ENCODE data around the gene CYFIP1. TPM values are rescaled to one million over a fixed set of nuclear protein-coding genes. Genes with fewer than 3 reads are reported as not detected.

CYFIP1 gene
- total and polyA plus RNA-seq, 9 of the 15 experiments (the other 6 are each of a cell fraction or from before 2014, with no cell fraction given) = 3.8 to 59.8 (median 28.3) TPM

DNA sequence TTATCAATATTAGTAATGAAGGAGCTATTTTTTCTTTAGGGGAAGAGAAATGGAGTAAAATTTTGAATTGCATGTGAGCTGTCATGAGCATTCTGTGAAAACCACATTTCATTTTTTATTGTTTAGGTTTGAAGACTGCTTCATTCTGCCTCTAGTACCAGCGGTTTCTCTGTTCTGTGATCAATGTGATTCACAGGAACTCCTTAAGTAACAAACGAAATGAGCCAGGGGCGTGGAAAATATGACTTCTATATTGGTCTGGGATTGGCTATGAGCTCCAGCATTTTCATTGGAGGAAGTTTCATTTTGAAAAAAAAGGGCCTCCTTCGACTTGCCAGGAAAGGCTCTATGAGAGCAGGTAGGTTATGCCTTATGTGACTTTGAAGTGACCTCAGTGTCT is 128.7 kb downstream of the CYFIP1 start (continued):
- TF ChIP-seq HOMEZ (CRISPR knock-in tag; IDR thresholded peaks at IDR 0.05) = no peak
- TF ChIP-seq, protein P1, sequence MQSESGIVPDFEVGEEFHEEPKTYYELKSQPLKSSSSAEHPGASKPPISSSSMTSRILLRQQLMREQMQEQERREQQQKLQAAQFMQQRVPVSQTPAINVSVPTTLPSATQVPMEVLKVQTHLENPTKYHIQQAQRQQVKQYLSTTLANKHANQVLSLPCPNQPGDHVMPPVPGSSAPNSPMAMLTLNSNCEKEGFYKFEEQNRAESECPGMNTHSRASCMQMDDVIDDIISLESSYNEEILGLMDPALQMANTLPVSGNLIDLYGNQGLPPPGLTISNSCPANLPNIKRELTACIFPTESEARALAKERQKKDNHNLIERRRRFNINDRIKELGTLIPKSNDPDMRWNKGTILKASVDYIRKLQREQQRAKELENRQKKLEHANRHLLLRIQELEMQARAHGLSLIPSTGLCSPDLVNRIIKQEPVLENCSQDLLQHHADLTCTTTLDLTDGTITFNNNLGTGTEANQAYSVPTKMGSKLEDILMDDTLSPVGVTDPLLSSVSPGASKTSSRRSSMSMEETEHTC (IDR thresholded peaks at IDR 0.05) = no peak
- TF ChIP-seq, protein P2, sequence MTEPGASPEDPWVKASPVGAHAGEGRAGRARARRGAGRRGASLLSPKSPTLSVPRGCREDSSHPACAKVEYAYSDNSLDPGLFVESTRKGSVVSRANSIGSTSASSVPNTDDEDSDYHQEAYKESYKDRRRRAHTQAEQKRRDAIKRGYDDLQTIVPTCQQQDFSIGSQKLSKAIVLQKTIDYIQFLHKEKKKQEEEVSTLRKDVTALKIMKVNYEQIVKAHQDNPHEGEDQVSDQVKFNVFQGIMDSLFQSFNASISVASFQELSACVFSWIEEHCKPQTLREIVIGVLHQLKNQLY (CRISPR knock-in tag; conservative IDR thresholded peaks at IDR 0.05) = no peak
- TF ChIP-seq ARID1B (IDR thresholded peaks at IDR 0.05) = no peak
- no peak for TF ChIP-seq ELF4 (CRISPR knock-in tag; IDR thresholded peaks at IDR 0.05)

- BruUV-seq (replicated peaks) = no TSS peak
- DNase-seq (ENCODE audit: extremely low read depth in 1 of 4, low spot score in 3 of 4) = no peak
- no peaks in the 10 kb centered on the region for H3K27me3 ChIP-seq (ENCODE audit: control insufficient read depth in 2 of 2, insufficient read depth in 2 of 2, low read length in 2 of 2)
- no peaks in the 10 kb centered on the region for H3K9me1 ChIP-seq (ENCODE audit: control insufficient read depth, insufficient read depth, low read length)
- in situ Hi-C loops (cut with MboI) = no loop called here
- ChIA-PET POLR2A (interaction anchor here (0.6 to 0.7 kb wide), 2 partner anchors 9 to 48 kb away, joined by 3 read pairs; no protein-coding TSS in a partner anchor), CTCF (ENCODE audit: low intra/inter-chr PET ratio) (no interaction called here)
- H3K36me3 ChIP-seq (ENCODE audit: control insufficient read depth, insufficient read depth, low read length) = peaks cover 87% of the 10 kb centered on the region
- no peaks in the 10 kb centered on the region; a peak in 1 of 5 replicates for H3K4me1 ChIP-seq (replicated peaks in 1 of 2; ENCODE audit: control insufficient read depth in 2 of 2, insufficient read depth in 2 of 2, low read length in 2 of 2)
- no peak overlapping the region for H3K9ac ChIP-seq (ENCODE audit: insufficient read depth in 1 of 2, low read depth in 2 of 2, low read length in 2 of 2)
- TF ChIP-seq, protein P3, sequence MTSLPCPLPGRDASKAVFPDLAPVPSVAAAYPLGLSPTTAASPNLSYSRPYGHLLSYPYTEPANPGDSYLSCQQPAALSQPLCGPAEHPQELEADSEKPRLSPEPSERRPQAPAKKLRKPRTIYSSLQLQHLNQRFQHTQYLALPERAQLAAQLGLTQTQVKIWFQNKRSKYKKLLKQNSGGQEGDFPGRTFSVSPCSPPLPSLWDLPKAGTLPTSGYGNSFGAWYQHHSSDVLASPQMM (CRISPR knock-in tag; IDR thresholded peaks at IDR 0.05) = no peak
- no peak for TF ChIP-seq FOXP1 (CRISPR knock-in tag; IDR thresholded peaks at IDR 0.05)
- no peak for FAIRE-seq
- H3K4me2 ChIP-seq (ENCODE audit: insufficient read depth, low read length) = no peak overlapping the region
- H3K79me2 ChIP-seq (ENCODE audit: control insufficient read depth, insufficient read depth, low read length) = peaks cover 64% of the 10 kb centered on the region
- H3K4me3 ChIP-seq = no peak overlapping the region
- no peak overlapping the region for H3K27ac ChIP-seq (ENCODE audit: extremely low read depth, low read depth, low read length)
- peaks cover 5% of the 10 kb centered on the region; the same call in 1 of the 2 replicates for H4K20me1 ChIP-seq (replicated peaks; ENCODE audit: control insufficient read depth, insufficient read depth, low read length)
- no peaks in the 10 kb centered on the region for H3K9me3 ChIP-seq (replicated peaks; ENCODE audit: control insufficient read depth, insufficient read depth, low read depth, low read length)
- intact Hi-C loops (cut with micrococcal nuclease) = no loop called here
- 78% methylated on average over 3 of the region's 3 CpGs for WGBS (ENCODE audit: insufficient coverage, low coverage, missing lambda C conversion rate)
- no peak for ATAC-seq
- H2AFZ ChIP-seq (ENCODE audit: low read depth, low read length) = no peak overlapping the region
Measured at GRCh38 chr15:22850055-22850454, 130.1 kb downstream of the CYFIP1 start.

Measured in K562 (cell line).